ENCODE measurements around the gene HRH3.

The HRH3 gene

DNA sequence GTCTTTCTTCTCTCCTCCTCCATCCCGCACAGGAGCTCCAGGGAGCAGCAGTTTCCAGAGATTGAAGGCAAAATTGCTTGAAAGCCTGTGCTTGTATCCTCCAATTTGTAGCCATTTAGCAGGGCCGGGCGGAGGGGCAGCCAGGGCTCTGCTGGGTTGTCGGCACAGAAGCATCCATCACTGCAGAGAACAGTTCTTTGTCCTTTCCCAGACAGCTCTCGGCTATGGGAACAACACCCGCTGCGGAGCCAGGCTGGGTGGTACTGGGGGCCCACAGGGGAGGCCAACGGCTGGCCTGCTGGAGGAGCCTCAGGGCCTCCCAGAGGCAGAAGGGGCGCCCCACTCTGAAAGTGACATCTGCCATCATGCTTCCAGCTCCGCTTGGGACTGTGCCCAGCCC lies 7.8 kb downstream of the HRH3 start:
- TF ChIP-seq, protein P1, sequence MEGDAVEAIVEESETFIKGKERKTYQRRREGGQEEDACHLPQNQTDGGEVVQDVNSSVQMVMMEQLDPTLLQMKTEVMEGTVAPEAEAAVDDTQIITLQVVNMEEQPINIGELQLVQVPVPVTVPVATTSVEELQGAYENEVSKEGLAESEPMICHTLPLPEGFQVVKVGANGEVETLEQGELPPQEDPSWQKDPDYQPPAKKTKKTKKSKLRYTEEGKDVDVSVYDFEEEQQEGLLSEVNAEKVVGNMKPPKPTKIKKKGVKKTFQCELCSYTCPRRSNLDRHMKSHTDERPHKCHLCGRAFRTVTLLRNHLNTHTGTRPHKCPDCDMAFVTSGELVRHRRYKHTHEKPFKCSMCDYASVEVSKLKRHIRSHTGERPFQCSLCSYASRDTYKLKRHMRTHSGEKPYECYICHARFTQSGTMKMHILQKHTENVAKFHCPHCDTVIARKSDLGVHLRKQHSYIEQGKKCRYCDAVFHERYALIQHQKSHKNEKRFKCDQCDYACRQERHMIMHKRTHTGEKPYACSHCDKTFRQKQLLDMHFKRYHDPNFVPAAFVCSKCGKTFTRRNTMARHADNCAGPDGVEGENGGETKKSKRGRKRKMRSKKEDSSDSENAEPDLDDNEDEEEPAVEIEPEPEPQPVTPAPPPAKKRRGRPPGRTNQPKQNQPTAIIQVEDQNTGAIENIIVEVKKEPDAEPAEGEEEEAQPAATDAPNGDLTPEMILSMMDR (IDR thresholded peaks at IDR 0.05; ENCODE audit: extremely low read depth, missing control alignments), result no peak
- no peak for DNase-seq (ENCODE audit: low spot score)

DNA sequence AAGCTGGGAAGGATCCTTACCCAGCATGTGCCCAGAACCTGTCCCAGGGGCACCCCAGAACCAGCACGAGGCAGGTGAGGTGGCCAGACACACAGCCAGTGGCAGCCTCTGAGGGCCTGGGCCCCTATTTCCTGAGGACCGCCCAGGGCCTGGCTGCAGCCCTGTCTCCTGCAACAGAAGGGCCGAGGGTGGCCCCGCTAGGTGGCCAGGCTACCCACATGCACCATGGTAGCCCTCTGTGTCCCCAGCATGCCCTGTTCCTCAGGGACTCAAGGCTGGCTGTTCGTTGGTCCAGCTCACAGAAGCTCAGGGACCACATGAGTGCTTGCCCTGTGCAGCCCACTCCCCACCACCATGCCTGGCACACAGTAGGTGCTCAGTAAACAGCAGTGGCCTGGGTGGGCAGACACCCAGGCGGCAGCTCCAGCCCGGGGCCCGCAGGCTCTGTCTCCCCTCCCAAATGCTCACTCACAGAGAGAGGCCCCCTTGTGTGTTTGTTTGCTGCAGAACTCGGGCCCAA lies 8.2 kb downstream of the HRH3 start:
- no peak for DNase-seq (ENCODE audit: low spot score)
- TF ChIP-seq, protein P1 (IDR thresholded peaks at IDR 0.05; ENCODE audit: extremely low read depth, missing control alignments), result no peak

GRCh38 chr20:62211216-62211615 lies 8.9 kb downstream of the HRH3 start:
- TF ChIP-seq, protein P1 (IDR thresholded peaks at IDR 0.05; ENCODE audit: extremely low read depth, missing control alignments), result no peak
- DNase-seq (ENCODE audit: low spot score), result no peak

GRCh38 chr20:62210496-62210855 lies 9.6 kb downstream of the HRH3 start:
- no peak for DNase-seq (ENCODE audit: low spot score)

DNA sequence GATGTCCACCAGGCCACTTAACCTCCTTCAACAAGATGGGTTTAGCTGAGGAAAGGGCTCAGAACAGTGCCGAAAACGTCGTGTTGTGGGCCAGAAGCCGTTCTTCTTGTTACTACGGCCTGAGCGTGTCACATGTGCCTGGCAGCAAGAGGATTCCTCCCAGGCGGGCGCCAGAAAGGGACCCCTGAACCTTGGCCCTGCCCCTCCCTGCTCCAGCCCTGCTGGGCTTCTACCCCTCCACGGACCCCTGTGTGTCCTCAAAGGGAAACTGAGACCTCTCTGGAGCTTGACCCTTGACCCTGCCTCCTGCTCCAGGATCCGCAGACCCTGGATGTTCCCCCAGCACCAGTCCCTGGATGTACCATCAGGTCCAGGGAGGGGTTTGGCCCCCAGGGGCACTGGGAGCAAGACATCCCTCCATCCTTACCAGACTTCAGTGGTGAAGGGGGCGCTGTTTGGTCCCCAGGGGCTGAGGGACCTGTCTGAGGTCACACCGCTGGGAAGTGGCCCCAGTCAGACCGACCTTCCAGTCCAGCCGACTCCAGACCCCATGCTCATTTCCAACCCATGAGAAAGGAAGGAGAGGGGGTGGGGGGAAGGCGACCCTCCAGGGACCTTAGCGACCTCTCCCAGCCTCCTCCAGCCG lies 10.1 kb downstream of the HRH3 start:
- TF ChIP-seq, protein P1 (IDR thresholded peaks at IDR 0.05; ENCODE audit: extremely low read depth, missing control alignments), result no peak
- peak; percentile 30 for DNase-seq (ENCODE audit: low spot score)

More at GRCh38 chr20:62210496-62210855, 9.6 kb downstream of the HRH3 start:
- TF ChIP-seq, protein P1 (IDR thresholded peaks at IDR 0.05; ENCODE audit: extremely low read depth, missing control alignments), result no peak

DNA sequence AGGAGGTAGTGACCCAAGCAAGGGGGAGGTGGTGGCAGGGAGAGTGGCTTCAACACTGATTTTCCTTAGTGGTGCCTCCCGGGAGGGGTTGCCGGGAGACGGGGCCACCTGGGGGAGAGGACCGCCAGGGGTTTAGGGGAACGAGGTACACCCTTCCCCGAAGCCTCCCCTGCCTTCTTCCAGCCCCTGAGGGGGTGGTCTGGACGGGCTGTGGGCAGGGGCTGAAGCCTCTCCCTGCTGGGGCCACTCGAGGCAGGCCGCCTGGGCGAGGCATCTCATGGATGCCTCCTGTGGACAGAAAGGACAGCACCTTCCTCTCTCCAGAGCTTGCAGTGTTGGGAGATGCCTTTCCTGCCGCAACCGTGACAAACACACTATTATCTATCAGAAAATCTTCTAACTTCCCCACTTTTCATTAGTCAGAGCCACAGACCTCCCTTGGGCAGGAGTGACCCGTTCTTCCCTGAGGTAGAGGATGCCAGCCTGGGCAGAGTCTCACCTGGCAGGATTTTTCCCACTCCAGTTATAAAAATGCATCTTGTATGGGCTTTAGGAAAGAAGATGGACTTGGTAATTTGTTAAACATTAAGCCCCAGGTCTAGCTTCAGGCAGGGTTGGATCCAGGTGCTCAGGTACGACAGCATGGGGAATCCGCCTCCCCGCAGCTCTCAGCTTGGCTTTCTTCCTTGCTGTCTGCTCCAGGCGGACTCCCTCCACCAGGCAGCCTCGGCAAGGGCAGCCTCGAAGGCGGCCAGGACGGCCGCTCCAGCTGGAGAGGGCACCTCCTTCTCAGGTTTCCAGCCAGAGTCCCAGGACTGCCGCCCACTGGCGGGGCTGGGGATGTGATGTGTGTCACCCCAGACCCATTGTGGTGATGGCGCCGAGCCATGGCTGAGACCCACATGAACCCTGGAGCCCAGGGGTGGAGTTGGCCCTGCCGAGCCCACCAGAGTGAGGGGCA lies 11.0 kb downstream of the HRH3 start:
- no peak for DNase-seq (ENCODE audit: low spot score)
- TF ChIP-seq, protein P1 (IDR thresholded peaks at IDR 0.05; ENCODE audit: extremely low read depth, missing control alignments), result no peak
